H1 (cell line): ENCODE results near the gene LIFR. TPM values are rescaled to one million over a fixed set of nuclear protein-coding genes. Genes with fewer than 3 reads are reported as not detected.

Source experiments
- CTCF ChIA-PET: fragments of 300-600 bp; sonication (Branson Sonifier 250); formaldehyde crosslinking; loops from one replicate; lab custom pipeline; 2021; ENCODE audit not compliant: partially characterized antibody; lab: Charles Lee
- POLR2A ChIA-PET: fragments of 300-600 bp; sonication (Branson Sonifier 250); formaldehyde crosslinking; loops from one replicate; lab custom pipeline; 2021; ENCODE audit warnings: inconsistent platforms; ENCODE audit not compliant: partially characterized antibody; lab: Charles Lee
- DNase-seq, 2 experiments: peaks; one replicate each; pipeline versions ENCODE4 v3.0.0 to v3.0.0-alpha.2; 2010 to 2022; ENCODE audit warnings: low spot score in 2 of 2, low read depth in 1 of 2, mixed read lengths in 1 of 2
- FAIRE-seq: peaks from 2 replicates; lab custom pipeline; 2011; peaks lifted over from hg19 to GRCh38; lab: Jason Lieb, UNC
- H2AFZ ChIP-seq: 2 replicates; pipeline ENCODE4 v1.8.1; 2012; ENCODE audit warnings: low read length, inconsistent platforms
- H2AK5ac ChIP-seq: 2 replicates; pipeline ENCODE4 v1.6.1; 2013; ENCODE audit warnings: low read depth, low read length
- H2BK120ac ChIP-seq: replicated peaks from 2 replicates; pipeline ENCODE3; 2013; ENCODE audit warnings: low read depth, low read length, inconsistent platforms
- H2BK12ac ChIP-seq: 2 replicates; pipeline ENCODE4 v1.6.1; 2013; ENCODE audit warnings: low read depth, low read length
- H2BK15ac ChIP-seq: 2 replicates; pipeline ENCODE4 v1.6.1; 2013; ENCODE audit warnings: low read length
- H2BK20ac ChIP-seq: 2 replicates; pipeline ENCODE4 v1.6.1; 2013; ENCODE audit warnings: low read length
- H2BK5ac ChIP-seq: 2 replicates; pipeline ENCODE4 v1.6.1; 2013; ENCODE audit warnings: low read depth, low read length
- H3K14ac ChIP-seq: 2 replicates; pipeline ENCODE4 v1.6.1; 2013; ENCODE audit warnings: inconsistent platforms; ENCODE audit not compliant: insufficient read length
- H3K18ac ChIP-seq: 2 replicates; pipeline ENCODE4 v1.6.1; 2013; ENCODE audit warnings: low read length; ENCODE audit errors: extremely low read depth
- H3K23ac ChIP-seq: 2 replicates; pipeline ENCODE4 v1.6.1; 2013; ENCODE audit warnings: inconsistent platforms; ENCODE audit not compliant: insufficient read length
- H3K23me2 ChIP-seq: 2 replicates; pipeline ENCODE4 v1.6.1; 2013; ENCODE audit warnings: low read depth, low read length
- H3K27ac ChIP-seq: 2 replicates; pipeline ENCODE4 v1.6.1; 2011; ENCODE audit warnings: low read depth, low read length, inconsistent platforms
- H3K27me3 ChIP-seq, 4 experiments: replicated peaks in 1 of 4; 1 replicate in 1 of 4; 2 replicates in 3 of 4; pipeline versions ENCODE4 v1.6.1 to v1.8.1; 2011 to 2013; ENCODE audit warnings: low read length in 3 of 4, mild to moderate bottlenecking in 3 of 4, inconsistent platforms in 2 of 4, mixed read lengths in 2 of 4, moderate library complexity in 1 of 4; ENCODE audit not compliant: control insufficient read depth in 3 of 4, insufficient read depth in 3 of 4; ENCODE audit errors: extremely low read depth in 1 of 4
- H3K36me3 ChIP-seq, 4 experiments: 2 replicates each; pipeline versions ENCODE4 v1.6.1 to v1.8.1; 2011 to 2013; ENCODE audit warnings: mild to moderate bottlenecking in 4 of 4, low read length in 3 of 4, moderate library complexity in 2 of 4, control low read depth in 1 of 4, inconsistent platforms in 1 of 4; ENCODE audit not compliant: insufficient read depth in 4 of 4, control insufficient read depth in 2 of 4
- H3K4ac ChIP-seq: replicated peaks from 2 replicates; pipeline ENCODE3; 2013; ENCODE audit warnings: low read length, low read depth, mixed read lengths, inconsistent platforms; ENCODE audit not compliant: insufficient read length
- H3K4me1 ChIP-seq, 4 experiments: replicated peaks in 1 of 4; 1 replicate in 1 of 4; 2 replicates in 3 of 4; pipeline versions ENCODE4 v1.6.1 to v1.8.1; 2011 to 2013; ENCODE audit warnings: low read length in 3 of 4, inconsistent platforms in 2 of 4, mixed read lengths in 1 of 4; ENCODE audit not compliant: insufficient read depth in 4 of 4, control insufficient read depth in 3 of 4
- H3K4me2 ChIP-seq, 2 experiments: 2 replicates each; pipeline versions ENCODE4 v1.6.1 to v1.8.1; 2011 to 2013; ENCODE audit warnings: low read depth in 2 of 2, low read length in 2 of 2, control low read depth in 1 of 2, inconsistent platforms in 1 of 2, mild to moderate bottlenecking in 1 of 2; ENCODE audit not compliant: insufficient read depth in 1 of 2
- H3K4me3 ChIP-seq, 4 experiments: fragments of 200-600, 300-600 bp in 1 of 4; sonication (generic), shearing (Covaris generic), sonication (Bioruptor Twin) in 1 of 4; 2 replicates each; pipeline versions ENCODE4 v1.5.1 to v1.8.1; 2011 to 2016; ENCODE audit warnings: low read length in 4 of 4, low read depth in 3 of 4, control low read depth in 2 of 4, inconsistent platforms in 2 of 4, mild to moderate bottlenecking in 2 of 4, mixed read lengths in 1 of 4, moderate library complexity in 1 of 4; ENCODE audit not compliant: insufficient read depth in 2 of 4; ENCODE audit errors: extremely low read depth in 1 of 4
- H3K56ac ChIP-seq: replicated peaks from 2 replicates; pipeline ENCODE3; 2013; ENCODE audit warnings: low read depth, mild to moderate bottlenecking, mixed read lengths, low read length, inconsistent platforms; ENCODE audit not compliant: insufficient read length
- H3K79me1 ChIP-seq: 2 replicates; pipeline ENCODE4 v1.6.1; 2013; ENCODE audit warnings: low read depth, low read length, control low read depth
- H3K79me2 ChIP-seq, 2 experiments: 2 replicates each; pipeline versions ENCODE4 v1.6.1 to v1.8.1; 2012 to 2013; ENCODE audit warnings: low read length in 2 of 2, mild to moderate bottlenecking in 2 of 2, inconsistent platforms in 1 of 2; ENCODE audit not compliant: insufficient read depth in 2 of 2, control insufficient read depth in 1 of 2
- H3K9ac ChIP-seq, 4 experiments: replicated peaks in 1 of 4; 1 replicate in 1 of 4; 2 replicates in 3 of 4; pipeline versions ENCODE4 v1.6.1 to v1.8.1; 2011 to 2013; ENCODE audit warnings: low read depth in 3 of 4, low read length in 3 of 4, control low read depth in 2 of 4, mild to moderate bottlenecking in 2 of 4, moderate library complexity in 2 of 4, inconsistent platforms in 1 of 4; ENCODE audit errors: extremely low read depth in 1 of 4
- H3K9me3 ChIP-seq, 2 experiments: 2 replicates each; pipeline versions ENCODE4 v1.6.1 to v1.8.1; 2012 to 2013; ENCODE audit warnings: mild to moderate bottlenecking in 2 of 2, moderate library complexity in 2 of 2, control low read depth in 1 of 2, inconsistent platforms in 1 of 2, low read depth in 1 of 2, low read length in 1 of 2, mixed read lengths in 1 of 2; ENCODE audit not compliant: insufficient read depth in 2 of 2
- H4K20me1 ChIP-seq, 2 experiments: replicated peaks in 1 of 2; 2 replicates each; pipeline versions ENCODE3 to v1.8.1; 2011 to 2013; ENCODE audit warnings: inconsistent platforms in 2 of 2, low read length in 2 of 2, mild to moderate bottlenecking in 1 of 2; ENCODE audit not compliant: insufficient read depth in 2 of 2, control insufficient read depth in 1 of 2
- H4K5ac ChIP-seq: 2 replicates; pipeline ENCODE4 v1.6.1; 2013; ENCODE audit warnings: low read length, low read depth, mixed read lengths, inconsistent platforms; ENCODE audit not compliant: insufficient read length
- H4K8ac ChIP-seq: 2 replicates; pipeline ENCODE4 v1.8.0; 2013; ENCODE audit warnings: mild to moderate bottlenecking, moderate library complexity, low read length, inconsistent platforms; ENCODE audit not compliant: insufficient read depth; ENCODE audit errors: extremely low read depth
- H4K91ac ChIP-seq: replicated peaks from 2 replicates; pipeline ENCODE3; 2013; ENCODE audit warnings: low read length, mixed read lengths, inconsistent platforms; ENCODE audit not compliant: insufficient read length
- ASH2L ChIP-seq: fragments of 200-600, 300-600 bp; sonication (generic); IDR thresholded peaks from one replicate; pipeline ENCODE4 v1.7.1; 2017; ENCODE audit warnings: low read length
- CBX5 ChIP-seq: fragments of 300-800, 300-1000 bp; sonication (generic); IDR thresholded peaks from 2 replicates; pipeline ENCODE4 v1.7.1; 2016; ENCODE audit warnings: antibody characterized with exemption, low read length, low read depth
- CBX8 ChIP-seq: fragments of 300-800, 300-1000 bp; sonication (generic); IDR thresholded peaks from 2 replicates; pipeline ENCODE4 v1.7.1; 2016; ENCODE audit warnings: low read depth, low read length, borderline replicate concordance
- CTBP2 ChIP-seq: IDR thresholded peaks from 2 replicates; pipeline ENCODE4 v1.7.0; 2011; ENCODE audit warnings: borderline replicate concordance, mild to moderate bottlenecking, moderate library complexity, mixed read lengths, low read length; ENCODE audit not compliant: insufficient read depth, insufficient read length
- EP300 ChIP-seq, 2 experiments: IDR thresholded peaks; 1 replicate in 1 of 2; 2 replicates in 1 of 2; pipeline ENCODE4 v1.6.1; 2011 to 2012; ENCODE audit warnings: low read depth in 2 of 2, low read length in 2 of 2, mild to moderate bottlenecking in 2 of 2, borderline replicate concordance in 1 of 2, inconsistent platforms in 1 of 2, moderate library complexity in 1 of 2
- JUND ChIP-seq: IDR thresholded peaks from 2 replicates; pipeline ENCODE4 v1.6.1; 2011; ENCODE audit warnings: mild to moderate bottlenecking, improper control_type of control experiment, low read length
- KDM1A ChIP-seq: fragments of 200-600, 300-600 bp; sonication (generic); IDR thresholded peaks from 2 replicates; pipeline ENCODE4 v1.7.1; 2016; ENCODE audit warnings: mild to moderate bottlenecking, low read length, borderline replicate concordance
- KDM4A ChIP-seq: IDR thresholded peaks from one replicate; pipeline ENCODE4 v1.7.1; 2012; ENCODE audit warnings: low read depth, mild to moderate bottlenecking, moderate library complexity, low read length, inconsistent platforms; ENCODE audit not compliant: severe bottlenecking
- RAD21 ChIP-seq, 2 experiments: IDR thresholded peaks in 1 of 2; conservative IDR thresholded peaks in 1 of 2; 2 replicates each; pipeline ENCODE4 v1.6.1; 2011; ENCODE audit warnings: low read depth in 2 of 2, low read length in 2 of 2, improper control_type of control experiment in 1 of 2, inconsistent platforms in 1 of 2, mild to moderate bottlenecking in 1 of 2, moderate library complexity in 1 of 2
- RBBP5 ChIP-seq: IDR thresholded peaks from 2 replicates; pipeline ENCODE4 v1.7.1; 2012; ENCODE audit warnings: low read depth, mild to moderate bottlenecking, inconsistent platforms, low read length, moderate library complexity, borderline replicate concordance
- SIX5 ChIP-seq: IDR thresholded peaks from 2 replicates; pipeline ENCODE4 v1.6.1; 2011; ENCODE audit warnings: mild to moderate bottlenecking, low read depth, low read length
- SP4 ChIP-seq: IDR thresholded peaks from 2 replicates; pipeline ENCODE4 v1.6.1; 2012; ENCODE audit warnings: low read length, inconsistent platforms
- WGBS, 2 experiments: shearing (Covaris generic) in 1 of 2; methylation state at CpG; one replicate each; pipeline versions ENCODE4 v1.1.6 to v1.1.7; 2013 to 2015; ENCODE audit warnings: low lambda C conversion rate in 2 of 2, mixed read lengths in 2 of 2, inconsistent platforms in 1 of 2, low coverage in 1 of 2, missing lambda C conversion rate in 1 of 2; ENCODE audit not compliant: insufficient replicate concordance in 2 of 2, insufficient coverage in 1 of 2, insufficient read length in 1 of 2; ENCODE audit errors: extremely low coverage in 1 of 2, missing lambda C conversion rate in 1 of 2; 5-methylcytosine and 5-hydroxymethylcytosine counted together
- polyA plus RNA-seq, 7 experiments: library from polyadenylated mRNA; depleted of rRNA in 3 of 7; stranded (reverse) in 5 of 7; unstranded in 2 of 7; fragments of >200 nt in 5 of 7; fragments of 200-250 nt in 2 of 7; gene quantifications; 1 replicate in 5 of 7; 2 replicates in 1 of 7; 4 replicates in 1 of 7; pipeline versions ENCODE4 v1.2.1 to v1.2.3, GENCODE V29; 2011 to 2013; ENCODE audit warnings: missing spikeins in 2 of 7, mixed read lengths in 2 of 7
- total RNA-seq: library from RNA; stranded (reverse); fragmentation: NEBNext Ultra II Directional; extraction: Animal tissue kit (Norgen Biotek cat#: 25700); gene quantifications from 2 replicates; pipeline ENCODE4 v1.2.1, GENCODE V29; 2021

LIFR gene
- total and polyA plus RNA-seq, 2 of the 8 experiments (the other 6 are each of a cell fraction or from before 2014, with no cell fraction given), result 2.0 to 18.9 TPM

DNA sequence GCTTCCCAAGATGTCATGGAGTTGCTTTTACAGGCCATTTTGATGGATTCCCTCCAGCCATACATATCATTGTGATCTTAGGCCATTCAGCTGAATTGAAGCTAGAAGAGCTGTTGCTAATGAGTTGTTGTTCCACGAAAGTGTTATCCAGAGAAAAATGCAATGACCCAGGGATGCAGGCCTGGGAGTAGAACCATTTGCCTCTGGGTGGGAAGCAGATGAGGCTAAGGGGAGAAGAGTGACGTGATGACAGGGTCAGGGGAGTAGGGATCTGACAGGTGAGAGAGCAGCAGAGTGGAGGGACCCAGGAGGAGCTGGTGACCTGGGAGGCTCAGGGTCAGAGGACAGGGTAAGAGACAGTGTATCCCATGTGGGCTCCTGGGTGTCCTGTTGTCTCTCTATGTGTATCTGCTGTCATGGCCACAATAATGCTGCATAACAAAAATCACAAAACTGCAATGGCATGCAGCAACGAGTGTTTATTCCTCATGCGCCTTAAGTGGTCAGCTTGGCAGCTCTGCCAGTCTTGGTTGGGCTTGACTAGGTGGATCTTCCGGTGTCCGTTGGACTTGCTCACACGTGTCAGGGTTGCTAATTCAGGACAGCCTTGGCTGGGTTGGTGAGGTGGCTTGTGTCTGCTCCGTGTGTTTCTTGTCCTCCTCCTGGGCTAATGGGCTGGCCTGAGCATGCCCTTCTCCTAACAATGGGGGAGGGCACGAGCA, 90.6 kb downstream of the LIFR start:
- H4K20me1 ChIP-seq, result no peaks in the 10 kb centered on the region
- CTCF ChIA-PET, result interaction anchor here (0.9 to 1.6 kb wide), 3 partner anchors 24 to 344 kb away, joined by 3 read pairs; no protein-coding TSS in a partner anchor
- DNase-seq (no peak), FAIRE-seq (no peak)
- no peaks in the 10 kb centered on the region for H3K23me2 ChIP-seq
- no peak overlapping the region for H3K18ac ChIP-seq
- H2BK120ac ChIP-seq, result no peak overlapping the region
- no peak overlapping the region for H3K4me2 ChIP-seq
- H2BK12ac ChIP-seq, result 0 out of 2 replicates have a peak overlapping the region, but pooled peaks have one; percentile 14
- no peak overlapping the region for H3K56ac ChIP-seq
- H3K36me3 ChIP-seq, result no peaks in the 10 kb centered on the region
- H3K23ac ChIP-seq, result no peak overlapping the region
- no peak overlapping the region for H3K9ac ChIP-seq
- no peak overlapping the region for H3K4ac ChIP-seq
- no peak overlapping the region for H3K4me3 ChIP-seq
- peaks cover 0 to 12% (median 2%) of the 10 kb centered on the region in 4 experiments; a peak in 3 of 7 replicates for H3K4me1 ChIP-seq
- H4K8ac ChIP-seq, result no peak overlapping the region
- no peak overlapping the region for H3K27ac ChIP-seq
- no peaks in the 10 kb centered on the region for H3K79me2 ChIP-seq
- no peak overlapping the region for H2BK15ac ChIP-seq
- no peaks in the 10 kb centered on the region for H3K27me3 ChIP-seq
- no peak overlapping the region for H4K91ac ChIP-seq
- POLR2A ChIA-PET, result no interaction called here
- H3K79me1 ChIP-seq, result no peaks in the 10 kb centered on the region
- H2AK5ac ChIP-seq, result no peak overlapping the region
- no peak overlapping the region for H4K5ac ChIP-seq
- no peaks in the 10 kb centered on the region for H3K9me3 ChIP-seq
- H2BK5ac ChIP-seq, result no peak overlapping the region
- 93% methylated on average over 9 of the region's 9 CpGs; no CpG with 5 or more reads in 1 of the 2 experiments for WGBS, 2 experiments
- no peak overlapping the region for H3K14ac ChIP-seq
- H2AFZ ChIP-seq, result no peak overlapping the region
- H2BK20ac ChIP-seq, result no peak overlapping the region
- no peak for TF ChIP-seq CBX5
- no peak for TF ChIP-seq JUND
- no peak for TF ChIP-seq RAD21 (IDR thresholded peaks at IDR 0.05 in 1 of 2, conservative IDR thresholded peaks at IDR 0.05 in 1 of 2; ENCODE audit: low read depth in 2 of 2, low read length in 2 of 2)
- TF ChIP-seq EP300 (IDR thresholded peaks at IDR 0.05; ENCODE audit: borderline replicate concordance in 1 of 2, low read depth in 2 of 2, low read length in 2 of 2), result no peak
- no peak for TF ChIP-seq KDM1A
- no peak for TF ChIP-seq CBX8
- no peak for TF ChIP-seq CTBP2
- TF ChIP-seq SIX5, result no peak
- no peak for TF ChIP-seq ASH2L
- no peak for TF ChIP-seq SP4
- TF ChIP-seq KDM4A, result no peak
- TF ChIP-seq RBBP5, result no peak
